KMS-11 (cell line): ENCODE measurements around the gene GRID1.
"Not testable (repeated sequence)": the region's sequence is repeated elsewhere in the genome, so short reads cannot be mapped to it uniquely, and the experiment has no call there.

Experiments
- H2AFZ ChIP-seq: fragments of 200-600 bp; sonication (generic); 2 replicates; pipeline ENCODE4 v1.6.1; 2016; ENCODE audit warnings: antibody characterized with exemption, mixed run types, low read depth
- H3K27ac ChIP-seq: fragments of 200-600 bp; sonication (generic); 2 replicates; pipeline ENCODE4 v1.6.1; 2016; ENCODE audit warnings: mild to moderate bottlenecking, mixed run types
- H3K27me3 ChIP-seq: fragments of 200-600 bp; sonication (generic); 2 replicates; pipeline ENCODE4 v1.6.1; 2017; ENCODE audit warnings: mild to moderate bottlenecking, low read depth, mixed run types, moderate library complexity; ENCODE audit not compliant: insufficient read depth
- H3K36me3 ChIP-seq: fragments of 200-600 bp; sonication (generic); 2 replicates; pipeline ENCODE4 v1.6.1; 2017; ENCODE audit warnings: mild to moderate bottlenecking, mixed run types; ENCODE audit not compliant: insufficient read depth
- H3K4me1 ChIP-seq: fragments of 200-600 bp; sonication (generic); 2 replicates; pipeline ENCODE4 v1.6.1; 2016; ENCODE audit warnings: mild to moderate bottlenecking, low read depth, mixed run types; ENCODE audit not compliant: poor library complexity, severe bottlenecking
- H3K4me2 ChIP-seq: fragments of 200-600 bp; sonication (generic); 2 replicates; pipeline ENCODE4 v1.7.0; 2016; ENCODE audit warnings: mild to moderate bottlenecking, mixed run types
- H3K4me3 ChIP-seq: fragments of 200-600 bp; sonication (generic); IDR thresholded peaks from 2 replicates; pipeline ENCODE4 v1.6.1; 2017; ENCODE audit warnings: low read depth, low read length, mixed read lengths; ENCODE audit not compliant: insufficient read depth
- H3K79me2 ChIP-seq: fragments of 200-600 bp; sonication (generic); 2 replicates; pipeline ENCODE4 v1.6.1; 2016; ENCODE audit warnings: low read depth, mixed run types; ENCODE audit not compliant: insufficient read depth
- H3K9ac ChIP-seq: fragments of 200-600 bp; sonication (generic); 2 replicates; pipeline ENCODE4 v1.6.1; 2016; ENCODE audit warnings: mild to moderate bottlenecking, mixed run types
- H4K20me1 ChIP-seq: fragments of 200-600 bp; sonication (generic); 2 replicates; pipeline ENCODE4 v1.6.1; 2016; ENCODE audit warnings: mild to moderate bottlenecking, mixed run types; ENCODE audit not compliant: insufficient read depth
- CTCF ChIP-seq: fragments of 200-600 bp; sonication (generic); conservative IDR thresholded peaks from 2 replicates; pipeline ENCODE4 v1.6.1; 2017; ENCODE audit warnings: low read depth, mild to moderate bottlenecking, antibody characterized with exemption, low read length, moderate library complexity, mixed read lengths

Gene GRID1

GRCh38 chr10:86245015-86245394 is 121.6 kb downstream of the GRID1 start:
- no peaks in the 10 kb centered on the region for H3K27me3 ChIP-seq
- H3K4me2 ChIP-seq = no peak overlapping the region
- no peaks in the 10 kb centered on the region for H4K20me1 ChIP-seq
- no peak for TF ChIP-seq CTCF
- no peaks in the 10 kb centered on the region for H3K4me1 ChIP-seq
- H3K36me3 ChIP-seq = no peaks in the 10 kb centered on the region
- H3K4me3 ChIP-seq = no peak overlapping the region
- no peak overlapping the region for H3K27ac ChIP-seq
- H3K9ac ChIP-seq = no peak overlapping the region
- no peaks in the 10 kb centered on the region for H3K79me2 ChIP-seq
- H2AFZ ChIP-seq = no peak overlapping the region

- H3K4me2 ChIP-seq = no peak overlapping the region
- no peak for TF ChIP-seq CTCF
- no peaks in the 10 kb centered on the region for H4K20me1 ChIP-seq
- H3K4me3 ChIP-seq = no peak overlapping the region
- no peaks in the 10 kb centered on the region for H3K27me3 ChIP-seq
- no peak overlapping the region for H3K27ac ChIP-seq
- no peak overlapping the region for H2AFZ ChIP-seq
- H3K36me3 ChIP-seq = no peaks in the 10 kb centered on the region
- H3K79me2 ChIP-seq = no peaks in the 10 kb centered on the region
- H3K4me1 ChIP-seq = no peaks in the 10 kb centered on the region
- H3K9ac ChIP-seq = no peak overlapping the region
Measured at GRCh38 chr10:86244297-86245014, 122.1 kb downstream of the GRID1 start.

GRCh38 chr10:86243651-86244155 is 122.9 kb downstream of the GRID1 start:
- Histone ChIP-seq H3K36me3 (no peaks in the 10 kb centered on the region), H3K27ac (no peak overlapping the region), H2AFZ (no peak overlapping the region), H3K79me2 (no peaks in the 10 kb centered on the region), H3K27me3 (no peaks in the 10 kb centered on the region), H3K4me3 (no peak overlapping the region), H3K4me2 (no peak overlapping the region), H3K9ac (no peak overlapping the region), H4K20me1 (no peaks in the 10 kb centered on the region), H3K4me1 (no peaks in the 10 kb centered on the region)
- TF ChIP-seq CTCF = no peak

GRCh38 chr10:86242761-86243160 is 123.8 kb downstream of the GRID1 start:
- no peak overlapping the region for H2AFZ ChIP-seq
- no peaks in the 10 kb centered on the region for H3K4me1 ChIP-seq
- no peaks in the 10 kb centered on the region for H4K20me1 ChIP-seq
- H3K27me3 ChIP-seq = no peaks in the 10 kb centered on the region
- H3K9ac ChIP-seq = no peak overlapping the region
- no peak overlapping the region for H3K4me2 ChIP-seq
- TF ChIP-seq CTCF = no peak
- H3K36me3 ChIP-seq = no peaks in the 10 kb centered on the region
- H3K4me3 ChIP-seq = no peak overlapping the region
- no peaks in the 10 kb centered on the region for H3K79me2 ChIP-seq
- H3K27ac ChIP-seq = no peak overlapping the region

GRCh38 chr10:86238089-86238488 is 128.5 kb downstream of the GRID1 start:
- H2AFZ ChIP-seq, H3K9ac ChIP-seq, H3K27ac ChIP-seq, H4K20me1 ChIP-seq, H3K27me3 ChIP-seq, H3K79me2 ChIP-seq, H3K4me1 ChIP-seq, H3K4me3 ChIP-seq, H3K4me2 ChIP-seq, H3K36me3 ChIP-seq: not testable (repeated sequence)
